Measurements from ENCODE around the gene PDGFD. TPM values are rescaled to one million over a fixed set of nuclear protein-coding genes. Genes with fewer than 3 reads are reported as not detected.
A peak's percentile ranks its signal among the peaks of the same experiment; 100 is the strongest.

Gene PDGFD
- total and polyA plus RNA-seq, 2 donors (not counting 3 experiments of a cell fraction or from before 2014, with no cell fraction given), result 6.3 to 13.1 TPM

DNA sequence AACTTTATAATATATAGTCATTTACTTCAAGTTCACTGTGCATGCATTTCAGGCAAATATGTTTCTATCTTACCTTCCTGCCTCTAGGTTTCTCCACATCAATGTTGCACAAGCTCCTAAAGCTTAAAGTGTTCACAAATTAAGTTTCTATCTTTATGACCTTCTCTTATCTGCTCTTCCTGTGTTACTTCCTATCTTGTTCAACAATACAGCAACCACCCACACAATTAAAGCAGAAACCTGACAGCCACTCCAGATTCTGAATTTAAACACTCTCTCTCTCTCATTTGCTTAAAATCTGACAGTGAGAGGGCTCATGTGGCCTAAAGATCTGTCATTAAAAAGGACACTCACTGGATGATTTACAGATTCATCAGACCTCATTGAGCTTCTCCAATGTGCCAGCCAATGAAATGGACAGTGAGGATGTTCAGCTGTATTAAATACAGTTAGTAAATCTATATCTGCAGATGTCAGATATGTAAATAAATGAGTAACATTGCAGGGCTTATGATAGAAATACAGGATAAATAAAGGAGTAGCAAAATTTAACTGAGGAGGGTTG lies 10.9 kb downstream of the PDGFD start:
- BruUV-seq (replicated peaks), result no TSS peak
- DNase-seq (ENCODE audit: low read depth, low spot score), result peak; percentile 50

More for the DNA sequence above, 10.9 kb downstream of the PDGFD start:
- peaks cover 6% of the 10 kb centered on the region for H3K4me1 ChIP-seq (ENCODE audit: control insufficient read depth, extremely low read depth, insufficient read depth, low read length)
- ChIA-PET POLR2A (no interaction called here), CTCF (interaction anchor here (1.0 to 1.3 kb wide), 4 partner anchors 9 to 471 kb away, joined by 3 to 11 read pairs (median 4); partner anchors contain the start of gene PDGFD)
- H3K9me1 ChIP-seq (replicated peaks; ENCODE audit: control insufficient read depth, extremely low read depth, insufficient read depth, low read length), result no peaks in the 10 kb centered on the region
- H2AFZ ChIP-seq (ENCODE audit: low read depth, low read length), result no peak overlapping the region
- TF ChIP-seq, protein P1, sequence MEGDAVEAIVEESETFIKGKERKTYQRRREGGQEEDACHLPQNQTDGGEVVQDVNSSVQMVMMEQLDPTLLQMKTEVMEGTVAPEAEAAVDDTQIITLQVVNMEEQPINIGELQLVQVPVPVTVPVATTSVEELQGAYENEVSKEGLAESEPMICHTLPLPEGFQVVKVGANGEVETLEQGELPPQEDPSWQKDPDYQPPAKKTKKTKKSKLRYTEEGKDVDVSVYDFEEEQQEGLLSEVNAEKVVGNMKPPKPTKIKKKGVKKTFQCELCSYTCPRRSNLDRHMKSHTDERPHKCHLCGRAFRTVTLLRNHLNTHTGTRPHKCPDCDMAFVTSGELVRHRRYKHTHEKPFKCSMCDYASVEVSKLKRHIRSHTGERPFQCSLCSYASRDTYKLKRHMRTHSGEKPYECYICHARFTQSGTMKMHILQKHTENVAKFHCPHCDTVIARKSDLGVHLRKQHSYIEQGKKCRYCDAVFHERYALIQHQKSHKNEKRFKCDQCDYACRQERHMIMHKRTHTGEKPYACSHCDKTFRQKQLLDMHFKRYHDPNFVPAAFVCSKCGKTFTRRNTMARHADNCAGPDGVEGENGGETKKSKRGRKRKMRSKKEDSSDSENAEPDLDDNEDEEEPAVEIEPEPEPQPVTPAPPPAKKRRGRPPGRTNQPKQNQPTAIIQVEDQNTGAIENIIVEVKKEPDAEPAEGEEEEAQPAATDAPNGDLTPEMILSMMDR (IDR thresholded peaks at IDR 0.05; ENCODE audit: extremely low read depth in 1 of 2, insufficient read depth in 1 of 2, low read depth in 1 of 2, low read length in 2 of 2), result no peak
- TF ChIP-seq, protein P2, sequence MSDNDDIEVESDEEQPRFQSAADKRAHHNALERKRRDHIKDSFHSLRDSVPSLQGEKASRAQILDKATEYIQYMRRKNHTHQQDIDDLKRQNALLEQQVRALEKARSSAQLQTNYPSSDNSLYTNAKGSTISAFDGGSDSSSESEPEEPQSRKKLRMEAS (IDR thresholded peaks at IDR 0.05; ENCODE audit: insufficient read depth, insufficient read length), result no peak
- TF ChIP-seq FOS (IDR thresholded peaks at IDR 0.05; ENCODE audit: borderline replicate concordance, insufficient read depth, low read length) (no peak), POLR2A (IDR thresholded peaks at IDR 0.05; ENCODE audit: low read depth, low read length) (no peak), GATA2 (IDR thresholded peaks at IDR 0.05; ENCODE audit: insufficient read depth, insufficient read length, low read depth, low read length) (peak; percentile 30)
- no peaks in the 10 kb centered on the region for H4K20me1 ChIP-seq (replicated peaks; ENCODE audit: control insufficient read depth, extremely low read depth, insufficient read depth, low read length)
- dilution Hi-C loops (cut with MboI; ENCODE audit: extremely low pct_ligation_motif_present, low sequenced_read_pairs) (no loop called here), intact Hi-C loops (cut with micrococcal nuclease) (loop anchor here (5.0 to 10.0 kb wide), 4 partner anchors 551 to 1048 kb away; partner anchors contain the start of gene DYNC2H1)
- no peaks in the 10 kb centered on the region for H3K27me3 ChIP-seq (ENCODE audit: control insufficient read depth in 2 of 2, insufficient read depth in 2 of 2, low read length in 2 of 2)
- H3K9me3 ChIP-seq (replicated peaks; ENCODE audit: control insufficient read depth, insufficient read depth, low read length), result no peaks in the 10 kb centered on the region
- no peak overlapping the region for H3K4me3 ChIP-seq (replicated peaks in 1 of 3; ENCODE audit: insufficient read depth in 1 of 3, low read depth in 1 of 3, low read length in 3 of 3)
- H3K9ac ChIP-seq (replicated peaks; ENCODE audit: extremely low read depth, insufficient read depth, low read length), result no peak overlapping the region
- no peak for FAIRE-seq
- H3K27ac ChIP-seq (ENCODE audit: insufficient read depth, low read depth, low read length), result no peak overlapping the region
- no peaks in the 10 kb centered on the region for H3K79me2 ChIP-seq (ENCODE audit: control insufficient read depth, insufficient read depth, low read length)
- H3K36me3 ChIP-seq (ENCODE audit: control insufficient read depth in 2 of 2, extremely low read depth in 1 of 2, insufficient read depth in 2 of 2, low read length in 2 of 2), result no peaks in the 10 kb centered on the region
- peak overlapping the region; percentile 4 for H3K4me2 ChIP-seq (ENCODE audit: insufficient read depth, low read length)

Data from endothelial cell of umbilical vein (primary cell).